ENCODE results near the gene PRKCH.
A peak's percentile ranks its signal among the peaks of the same experiment; 100 is the strongest.

The PRKCH gene

GRCh38 chr14:61553730-61554641 lies 232.6 kb downstream of the PRKCH start:
- no peak for DNase-seq (ENCODE audit: low read depth)

GRCh38 chr14:61555056-61555838 lies 233.9 kb downstream of the PRKCH start:
- DNase-seq (ENCODE audit: low read depth), result no peak

GRCh38 chr14:61556455-61556854 lies 235.1 kb downstream of the PRKCH start:
- DNase-seq (ENCODE audit: low read depth), result no peak

- no peak for DNase-seq (ENCODE audit: low read depth)
Observed at GRCh38 chr14:61557262-61557661, 235.9 kb downstream of the PRKCH start.

GRCh38 chr14:61557854-61558253 lies 236.5 kb downstream of the PRKCH start:
- no peak for DNase-seq (ENCODE audit: low read depth)

GRCh38 chr14:61558271-61558670 lies 236.9 kb downstream of the PRKCH start:
- DNase-seq (ENCODE audit: low read depth), result no peak

- DNase-seq (ENCODE audit: low read depth), result no peak
Observed at GRCh38 chr14:61559641-61560201, 238.3 kb downstream of the PRKCH start.

GRCh38 chr14:61560323-61560722 lies 238.9 kb downstream of the PRKCH start:
- no peak for DNase-seq (ENCODE audit: low read depth)

- no peak for DNase-seq (ENCODE audit: low read depth)
Observed at GRCh38 chr14:61561104-61561503, 239.7 kb downstream of the PRKCH start.

- DNase-seq (ENCODE audit: low read depth), result no peak
Observed at GRCh38 chr14:61561657-61562276, 240.4 kb downstream of the PRKCH start.

- peak; percentile 49 for DNase-seq (ENCODE audit: low read depth)
Observed at GRCh38 chr14:61562321-61563161, 241.2 kb downstream of the PRKCH start.

GRCh38 chr14:61563162-61563511 lies 241.8 kb downstream of the PRKCH start:
- no peak for DNase-seq (ENCODE audit: low read depth)

GRCh38 chr14:61563880-61564617 lies 242.7 kb downstream of the PRKCH start:
- no peak for DNase-seq (ENCODE audit: low read depth)

- no peak for DNase-seq (ENCODE audit: low read depth)
Observed at GRCh38 chr14:61564618-61565091, 243.3 kb downstream of the PRKCH start.

- no peak for DNase-seq (ENCODE audit: low read depth)
Observed at GRCh38 chr14:61565181-61565580, 243.8 kb downstream of the PRKCH start.

GRCh38 chr14:61565836-61566536 lies 244.6 kb downstream of the PRKCH start:
- DNase-seq (ENCODE audit: low read depth), result no peak

- DNase-seq (ENCODE audit: low read depth), result no peak
Observed at GRCh38 chr14:61566537-61567225, 245.3 kb downstream of the PRKCH start.

GRCh38 chr14:61567838-61568571 lies 246.6 kb downstream of the PRKCH start:
- no peak for DNase-seq (ENCODE audit: low read depth)

GRCh38 chr14:61568572-61569011 lies 247.2 kb downstream of the PRKCH start:
- DNase-seq (ENCODE audit: low read depth), result peak; percentile 73
